Thoracic aorta (tissue), 2 donors: Measurements from ENCODE around the gene ARNT2. TPM values are rescaled to one million over a fixed set of nuclear protein-coding genes. Genes with fewer than 3 reads are reported as not detected.

Experiments used
- ATAC-seq: fragments of 150-250 bp; one replicate; pipeline ENCODE4 v1.8.0; 2017; ENCODE audit warnings: low read depth; ENCODE audit not compliant: insufficient number of reproducible peaks, low FRiP score
- DNase-seq: peaks from one replicate; pipeline ENCODE4 v3.0.0-alpha.2; 2020; ENCODE audit warnings: low spot score
- H3K27ac ChIP-seq, 2 donors: fragments of 200-600 bp; sonication (generic); 1 replicate in 1 of 2; 2 replicates in 1 of 2; pipeline ENCODE4 v1.5.1; 2016; ENCODE audit warnings: mild to moderate bottlenecking in 2 of 2, moderate library complexity in 2 of 2
- H3K27me3 ChIP-seq: fragments of 200-600 bp; sonication (generic); replicated peaks from 2 replicates; pipeline ENCODE4 v1.6.0; 2016; ENCODE audit warnings: mild to moderate bottlenecking; ENCODE audit not compliant: insufficient read depth
- H3K36me3 ChIP-seq: fragments of 200-600 bp; sonication (generic); one replicate; pipeline ENCODE4 v1.5.1; 2016
- H3K4me1 ChIP-seq, 2 donors: fragments of 200-600 bp; sonication (generic); 1 replicate in 1 of 2; 2 replicates in 1 of 2; pipeline versions ENCODE4 v1.5.1 to v1.6.0; 2016; ENCODE audit warnings: low read depth in 2 of 2, mild to moderate bottlenecking in 1 of 2; ENCODE audit not compliant: control insufficient read depth in 1 of 2
- H3K4me3 ChIP-seq: fragments of 200-600 bp; sonication (generic); 2 replicates; pipeline ENCODE4 v1.5.1; 2016; ENCODE audit warnings: mild to moderate bottlenecking
- H3K9me3 ChIP-seq: fragments of 200-600 bp; sonication (generic); 2 replicates; pipeline ENCODE4 v1.5.1; 2016
- CTCF ChIP-seq: fragments of 200-600 bp; sonication (generic); IDR thresholded peaks from one replicate; pipeline ENCODE4 v1.5.1; 2019; ENCODE audit warnings: antibody characterized with exemption
- total RNA-seq, 2 donors: library from RNA; depleted of rRNA; stranded (reverse); fragments of >200 nt; gene quantifications; one replicate each; pipeline versions ENCODE4 v1.1.0 to v1.2.3, GENCODE V29; 2016

Gene ARNT2
- total RNA-seq, 2 donors from 2014 or later: 5.8 to 22.9 TPM

GRCh38 chr15:80445300-80446041, 41.3 kb downstream of the ARNT2 start:
- no peak overlapping the region for H3K4me3 ChIP-seq
- no peak for TF ChIP-seq CTCF
- DNase-seq (no peak), ATAC-seq (no peak)
- no peaks in the 10 kb centered on the region for H3K36me3 ChIP-seq
- no peak overlapping the region for H3K27ac ChIP-seq
- H3K4me1 ChIP-seq: no peaks in the 10 kb centered on the region
- H3K27me3 ChIP-seq: no peaks in the 10 kb centered on the region
- H3K9me3 ChIP-seq: no peaks in the 10 kb centered on the region

DNA sequence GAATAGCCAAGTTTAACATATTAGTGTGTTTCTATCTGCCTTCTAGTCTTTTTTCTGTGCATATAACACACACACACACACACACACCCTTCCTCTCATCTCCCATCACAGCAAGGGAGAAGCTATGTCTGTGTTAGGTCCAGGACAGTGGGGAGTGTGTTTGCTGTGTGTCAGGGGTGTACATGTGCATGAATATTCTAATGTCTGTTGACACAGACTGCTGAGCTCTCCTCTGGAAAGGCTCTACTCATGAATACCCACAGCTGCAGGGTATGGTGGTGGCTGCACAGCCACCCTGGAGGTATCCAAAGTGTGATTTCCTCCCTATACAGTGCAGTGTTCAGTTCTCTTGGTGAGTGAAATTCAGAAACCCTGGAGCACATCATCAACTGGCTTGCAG, 42.9 kb downstream of the ARNT2 start:
- TF ChIP-seq CTCF: no peak
- no peak for DNase-seq
- no peaks in the 10 kb centered on the region for H3K4me1 ChIP-seq
- no peak overlapping the region for H3K27ac ChIP-seq
- no peaks in the 10 kb centered on the region for H3K36me3 ChIP-seq
- no peaks in the 10 kb centered on the region for H3K9me3 ChIP-seq
- H3K27me3 ChIP-seq: no peaks in the 10 kb centered on the region
- ATAC-seq: no peak
- no peak overlapping the region for H3K4me3 ChIP-seq

GRCh38 chr15:80449825-80450224, 45.6 kb downstream of the ARNT2 start:
- DNase-seq: no peak
- H3K27me3 ChIP-seq: no peaks in the 10 kb centered on the region
- no peak overlapping the region for H3K4me3 ChIP-seq
- ATAC-seq: no peak
- H3K9me3 ChIP-seq: no peaks in the 10 kb centered on the region
- H3K4me1 ChIP-seq: no peaks in the 10 kb centered on the region
- H3K36me3 ChIP-seq: no peaks in the 10 kb centered on the region
- no peak for TF ChIP-seq CTCF
- H3K27ac ChIP-seq: no peak overlapping the region

DNA sequence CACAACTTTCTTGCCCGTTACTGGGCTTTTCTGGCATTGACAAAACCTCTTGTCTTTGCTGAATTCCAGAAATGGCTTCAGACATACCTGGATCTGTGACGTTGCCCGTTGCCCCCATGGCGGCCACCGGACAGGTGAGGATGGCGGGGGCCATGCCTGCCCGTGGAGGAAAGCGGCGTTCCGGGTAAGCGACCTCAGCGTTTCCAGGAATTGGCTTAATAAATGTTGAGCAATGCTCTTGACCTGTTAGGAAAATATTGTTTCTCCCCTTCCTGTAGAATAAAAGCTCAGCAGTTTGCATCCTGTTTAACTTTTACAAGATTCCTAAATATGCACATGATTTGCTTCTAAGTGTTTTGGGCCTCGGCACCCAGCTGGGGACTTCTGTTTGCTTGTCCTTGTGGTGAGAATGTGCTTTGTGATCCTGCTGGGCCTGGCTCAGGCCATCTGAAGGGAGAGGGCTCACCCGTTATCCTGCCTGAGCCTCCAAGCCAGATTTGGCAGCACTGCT, 46.7 kb downstream of the ARNT2 start:
- no peak for ATAC-seq
- Histone ChIP-seq H3K27ac (no peak overlapping the region), H3K9me3 (no peaks in the 10 kb centered on the region), H3K4me3 (no peak overlapping the region), H3K27me3 (no peaks in the 10 kb centered on the region), H3K36me3 (no peaks in the 10 kb centered on the region), H3K4me1 (peaks cover 0 to 3% of the 10 kb centered on the region in 2 donors)
- no peak for DNase-seq
- no peak for TF ChIP-seq CTCF

- DNase-seq (no peak), ATAC-seq (no peak)
- no peaks in the 10 kb centered on the region for H3K36me3 ChIP-seq
- no peak overlapping the region for H3K4me3 ChIP-seq
- H3K9me3 ChIP-seq: no peaks in the 10 kb centered on the region
- no peak for TF ChIP-seq CTCF
- H3K27me3 ChIP-seq: no peaks in the 10 kb centered on the region
- no peak overlapping the region for H3K27ac ChIP-seq
- H3K4me1 ChIP-seq: peaks cover 0 to 7% of the 10 kb centered on the region in 2 donors
Measured at GRCh38 chr15:80452166-80452565, 48.0 kb downstream of the ARNT2 start.
